Measurements from ENCODE around the gene CDC42BPA. TPM values are rescaled to one million over a fixed set of nuclear protein-coding genes. Genes with fewer than 3 reads are reported as not detected.
"Not testable (repeated sequence)": the region's sequence is repeated elsewhere in the genome, so short reads cannot be mapped to it uniquely, and the experiment has no call there.

Gene CDC42BPA
- total RNA-seq, 8 experiments from 2014 or later = 36.0 to 89.0 (median 67.4) TPM

DNA sequence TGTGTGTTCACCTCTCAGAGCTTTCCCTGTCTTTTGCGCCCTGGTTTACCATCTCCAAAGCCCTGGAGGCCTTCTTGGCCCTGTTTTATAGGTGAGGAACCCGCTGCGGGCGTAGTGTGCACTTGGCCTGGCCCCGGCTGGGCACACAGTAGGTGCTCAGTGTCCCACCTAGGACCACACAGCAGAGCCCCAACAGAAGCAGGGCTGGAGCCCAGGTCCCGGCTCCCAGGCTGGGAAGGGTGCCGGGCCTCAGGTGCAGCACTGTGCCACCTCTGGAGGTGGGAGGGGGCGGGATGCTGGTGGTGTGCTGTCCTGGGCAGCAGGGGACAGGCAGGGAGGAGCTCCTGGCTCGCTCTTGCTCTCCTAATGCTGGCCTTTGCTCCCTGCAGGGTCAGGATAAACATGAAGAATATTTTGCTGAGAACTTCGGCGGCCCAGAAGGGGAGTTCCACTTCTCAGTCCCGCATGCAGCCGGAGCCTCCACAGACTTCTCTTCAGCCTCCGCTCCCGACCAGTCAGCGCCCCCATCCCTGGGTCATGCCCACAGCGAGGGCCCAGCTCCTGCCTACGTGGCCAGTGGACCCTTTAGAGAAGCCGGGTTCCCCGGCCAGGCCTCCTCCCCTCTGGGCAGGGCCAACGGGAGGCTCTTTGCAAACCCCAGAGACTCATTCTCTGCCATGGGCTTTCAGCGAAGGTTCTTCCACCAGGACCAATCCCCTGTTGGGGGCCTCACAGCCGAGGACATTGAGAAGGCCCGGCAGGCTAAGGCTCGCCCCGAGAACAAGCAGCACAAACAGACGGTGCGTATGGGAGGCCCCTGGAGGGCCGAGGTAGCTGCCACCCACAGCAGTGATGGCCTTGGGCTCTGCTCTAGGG is 353.4 kb downstream of the CDC42BPA start:
- Histone ChIP-seq H3K4me3 (no peak overlapping the region), H3K27ac (no peak overlapping the region), H3K4me1 (replicated peaks in 1 of 2) (no peaks in the 10 kb centered on the region)
- 92 to 100% (median 98%) methylated on average over 1 to 13 of the region's 29 CpGs; no CpG with 5 or more reads in 6 of the 10 experiments for WGBS, 10 experiments
- peak in 1 of 8 experiments; percentile 20 for ATAC-seq (replicated peaks in 6 of 8)
- in situ Hi-C loops (cut with MboI; ENCODE audit: low pct_unique_long_range_greater_than_20kb in 2 of 9, low sequenced_read_pairs in 9 of 9, unreplicated experiment in 9 of 9) = no loop called here

DNA sequence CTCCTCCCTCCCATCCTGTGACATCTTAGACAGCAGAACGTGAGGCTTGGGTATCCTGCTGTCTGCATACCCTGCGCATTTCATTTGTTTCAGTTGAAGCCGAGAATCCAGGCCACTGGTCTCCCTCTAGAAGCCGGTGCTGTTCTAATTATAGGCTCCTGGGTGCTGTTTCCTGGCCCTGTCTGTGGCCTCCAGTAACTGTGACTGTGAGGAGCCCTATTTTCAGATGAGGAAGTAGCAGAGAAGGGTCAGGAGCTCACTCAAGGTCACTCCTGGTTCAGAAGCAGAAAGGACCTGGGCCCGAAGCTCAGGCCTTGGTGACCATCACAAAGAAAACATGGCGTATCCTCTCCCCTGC is 354.2 kb downstream of the CDC42BPA start:
- 59 to 100% (median 79%) methylated on average over 1 to 6 of the region's 6 CpGs; no CpG with 5 or more reads in 2 of the 10 experiments for WGBS, 10 experiments
- H3K4me1 ChIP-seq (replicated peaks in 1 of 2) = no peaks in the 10 kb centered on the region
- H3K4me3 ChIP-seq = no peak overlapping the region
- ATAC-seq (replicated peaks in 6 of 8) = no peak
- no peak overlapping the region for H3K27ac ChIP-seq
- in situ Hi-C loops (cut with MboI; ENCODE audit: low pct_unique_long_range_greater_than_20kb in 2 of 9, low sequenced_read_pairs in 9 of 9, unreplicated experiment in 9 of 9) = no loop called here

DNA sequence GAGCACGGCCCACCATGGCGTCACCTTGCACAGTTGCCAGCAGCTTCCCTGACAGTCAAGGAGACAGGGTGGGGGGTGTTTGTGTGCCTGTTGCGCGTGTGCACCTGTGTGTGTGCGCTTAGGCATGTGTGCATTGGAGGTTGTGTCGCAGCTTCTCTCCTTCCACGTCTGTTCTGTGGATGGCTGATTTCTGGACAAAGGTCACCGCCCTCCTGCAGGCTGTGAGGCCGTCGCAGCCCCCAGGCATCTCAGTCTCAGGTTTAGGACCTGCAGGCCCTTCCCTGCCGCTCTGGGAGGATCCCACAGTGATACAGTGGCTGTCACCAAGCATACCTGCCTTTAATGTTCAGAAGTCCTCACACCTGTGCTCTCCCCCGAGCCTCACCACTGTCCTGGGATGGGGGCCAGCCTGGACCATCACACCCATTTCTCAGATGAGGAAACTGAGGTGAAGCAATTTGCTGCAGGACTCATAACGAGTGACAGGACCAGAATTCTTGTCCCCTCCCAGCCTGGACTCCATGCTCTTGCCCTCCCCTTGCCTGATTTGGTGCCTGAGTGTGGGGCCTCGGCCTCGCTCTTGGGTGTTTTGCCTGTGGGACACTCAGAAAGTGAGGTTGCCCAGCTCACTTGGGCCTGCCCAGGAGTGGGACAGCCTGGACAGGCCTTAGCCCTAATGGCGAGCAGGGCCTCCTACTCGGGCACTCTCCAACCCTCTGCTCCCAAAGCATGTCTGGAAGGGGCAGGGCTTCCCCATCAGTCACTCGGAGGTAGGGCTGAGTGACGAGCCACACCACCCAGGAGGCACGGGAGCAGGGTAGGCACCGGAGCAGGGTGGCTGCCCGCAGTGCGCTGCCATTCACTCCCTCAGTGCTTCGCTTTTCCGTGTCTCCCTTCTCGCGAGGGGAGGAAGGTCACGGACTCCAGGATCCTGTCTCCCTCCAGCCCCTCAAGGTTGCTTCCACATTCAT is 355.6 kb downstream of the CDC42BPA start:
- 78 to 95% (median 90%) methylated on average over 2 to 16 of the region's 28 CpGs; no CpG with 5 or more reads in 4 of the 10 experiments for WGBS, 10 experiments
- in situ Hi-C loops (cut with MboI; ENCODE audit: low pct_unique_long_range_greater_than_20kb in 2 of 9, low sequenced_read_pairs in 9 of 9, unreplicated experiment in 9 of 9) = no loop called here
- no peak overlapping the region for H3K4me3 ChIP-seq
- ATAC-seq (replicated peaks in 6 of 8) = peak in 1 of 8 experiments; percentile 27
- no peak overlapping the region for H3K27ac ChIP-seq
- no peaks in the 10 kb centered on the region for H3K4me1 ChIP-seq (replicated peaks in 1 of 2)

DNA sequence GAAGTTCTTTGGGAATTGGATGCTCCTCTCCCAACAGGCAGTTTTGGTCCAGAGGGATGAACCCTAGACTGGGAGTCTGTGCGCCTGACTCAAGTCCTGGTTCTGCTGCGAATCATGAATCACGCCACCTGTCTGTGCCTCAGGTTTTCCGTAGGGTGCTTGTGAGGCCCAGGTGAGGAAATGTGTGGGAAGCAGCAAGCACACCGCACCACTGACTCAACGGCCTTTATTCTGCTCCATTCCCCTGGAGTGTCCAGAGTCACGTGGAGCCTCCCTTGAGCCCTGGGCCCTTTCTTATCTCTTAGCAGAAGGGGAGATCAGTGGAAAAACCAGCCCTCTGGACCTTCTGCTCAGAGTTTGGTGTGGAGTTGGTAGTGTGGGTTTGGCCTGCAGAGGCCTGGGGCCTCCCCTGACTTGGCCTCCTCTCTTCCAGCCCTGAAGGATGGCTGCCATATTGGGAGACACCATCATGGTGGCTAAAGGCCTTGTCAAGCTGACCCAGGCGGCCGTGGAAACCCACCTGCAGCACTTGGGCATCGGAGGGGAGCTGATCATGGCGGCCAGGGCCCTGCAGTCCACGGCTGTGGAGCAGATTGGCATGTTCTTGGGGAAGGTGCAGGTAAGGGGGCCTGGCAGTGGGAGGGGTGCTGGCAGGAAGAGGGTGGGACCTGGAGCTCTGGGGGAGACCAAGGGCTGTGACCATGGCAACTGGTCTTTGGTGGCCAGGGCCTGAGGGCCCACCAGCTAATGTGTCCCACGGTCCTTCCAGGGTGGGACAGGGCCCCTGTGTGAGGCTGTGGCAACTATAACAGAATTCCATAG is 357.1 kb downstream of the CDC42BPA start:
- no peak overlapping the region for H3K27ac ChIP-seq
- in situ Hi-C loops (cut with MboI; ENCODE audit: low pct_unique_long_range_greater_than_20kb in 2 of 9, low sequenced_read_pairs in 9 of 9, unreplicated experiment in 9 of 9) = no loop called here

DNA sequence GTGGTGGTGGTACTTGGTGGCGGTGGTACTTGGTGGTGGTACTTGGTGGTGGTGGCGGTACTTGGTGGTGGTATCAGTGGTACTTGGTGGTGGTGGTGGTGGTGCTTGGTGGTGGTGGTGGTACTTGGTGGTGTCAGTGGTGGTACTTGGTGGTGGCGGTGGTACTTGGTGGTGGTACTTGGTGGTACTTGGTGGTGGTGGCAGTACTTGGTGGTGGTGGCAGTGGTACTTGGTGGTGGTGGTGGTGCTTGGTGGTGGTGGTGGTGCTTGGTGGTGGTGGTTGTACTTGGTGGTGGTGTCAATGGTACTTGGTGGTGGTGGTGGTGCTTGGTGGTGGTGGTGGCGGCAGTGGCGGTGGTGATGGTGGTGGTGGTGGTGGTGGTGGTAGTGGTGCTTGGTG is 358.0 kb downstream of the CDC42BPA start:
- ATAC-seq (replicated peaks in 6 of 8) = no peak
- in situ Hi-C loops (cut with MboI; ENCODE audit: low pct_unique_long_range_greater_than_20kb in 2 of 9, low sequenced_read_pairs in 9 of 9, unreplicated experiment in 9 of 9) = no loop called here
- no peak overlapping the region for H3K4me3 ChIP-seq
- no peaks in the 10 kb centered on the region for H3K4me1 ChIP-seq (replicated peaks in 1 of 2)
- no peak overlapping the region for H3K27ac ChIP-seq
- 75% methylated on average over 2 of the region's 5 CpGs; no CpG with 5 or more reads in 9 of the 10 experiments for WGBS, 10 experiments

More for the DNA sequence above, 357.1 kb downstream of the CDC42BPA start:
- no peak overlapping the region for H3K4me3 ChIP-seq
- no peaks in the 10 kb centered on the region for H3K4me1 ChIP-seq (replicated peaks in 1 of 2)
- 70 to 100% (median 95%) methylated on average over 1 to 13 of the region's 13 CpGs; no CpG with 5 or more reads in 3 of the 10 experiments for WGBS, 10 experiments
- ATAC-seq (replicated peaks in 6 of 8) = no peak

DNA sequence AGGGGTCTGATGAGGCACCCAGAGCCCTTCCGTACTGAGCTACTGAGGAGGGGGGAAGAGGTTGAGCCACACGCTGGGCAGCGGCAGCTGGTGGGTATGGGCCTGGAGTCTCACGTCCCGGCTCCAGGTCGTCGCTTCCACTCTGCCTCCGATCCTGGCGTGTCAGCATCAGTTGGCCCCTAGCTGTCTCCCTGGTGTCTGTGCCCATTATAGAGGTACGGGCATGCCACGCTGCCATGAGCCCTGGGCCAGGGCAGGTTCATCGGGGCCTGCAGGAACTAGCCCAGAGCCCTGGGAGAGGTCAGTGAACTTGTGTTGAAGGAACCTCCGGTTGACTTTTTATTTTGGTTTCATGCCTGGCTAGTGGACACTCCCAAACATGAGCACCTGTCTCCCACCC is 360.0 kb downstream of the CDC42BPA start:
- H3K4me1 ChIP-seq (replicated peaks in 1 of 2) = no peaks in the 10 kb centered on the region
- H3K4me3 ChIP-seq = no peak overlapping the region
- H3K27ac ChIP-seq = no peak overlapping the region
- 40 to 100% (median 96%) methylated on average over 1 to 12 of the region's 13 CpGs; no CpG with 5 or more reads in 5 of the 10 experiments for whole genome bisulfite sequencing, 10 experiments
- ATAC-seq (replicated peaks in 6 of 8) = no peak
- in situ Hi-C loops (cut with MboI; ENCODE audit: low pct_unique_long_range_greater_than_20kb in 2 of 9, low sequenced_read_pairs in 9 of 9, unreplicated experiment in 9 of 9) = no loop called here

DNA sequence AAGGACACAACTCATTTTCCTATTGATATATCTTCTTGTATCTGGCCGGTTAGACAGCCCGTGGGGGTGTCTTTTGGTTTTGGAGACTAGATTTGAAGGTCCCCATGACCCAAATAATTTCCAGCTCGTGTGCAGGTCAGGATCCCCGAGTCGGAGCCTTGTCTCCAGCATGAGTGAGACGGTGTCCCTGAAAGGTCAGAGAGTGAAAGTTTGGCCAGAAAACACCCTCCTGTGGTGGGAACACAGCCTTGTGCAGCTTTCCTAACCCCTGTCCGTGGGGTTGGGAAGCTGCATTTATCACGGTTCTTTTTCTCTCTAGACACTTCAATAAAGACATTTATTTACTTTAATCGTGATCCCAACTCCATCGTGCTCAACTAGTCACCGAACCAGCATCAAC is 360.6 kb downstream of the CDC42BPA start:
- H3K27ac ChIP-seq = no peak overlapping the region
- no peak for ATAC-seq (replicated peaks in 6 of 8)
- in situ Hi-C loops (cut with MboI; ENCODE audit: low pct_unique_long_range_greater_than_20kb in 2 of 9, low sequenced_read_pairs in 9 of 9, unreplicated experiment in 9 of 9) = no loop called here
- H3K4me1 ChIP-seq (replicated peaks in 1 of 2) = no peaks in the 10 kb centered on the region
- no peak overlapping the region for H3K4me3 ChIP-seq
- WGBS, 10 experiments = 60 to 93% (median 90%) methylated on average over 1 to 11 of the region's 11 CpGs; no CpG with 5 or more reads in 1 of the 10 experiments

DNA sequence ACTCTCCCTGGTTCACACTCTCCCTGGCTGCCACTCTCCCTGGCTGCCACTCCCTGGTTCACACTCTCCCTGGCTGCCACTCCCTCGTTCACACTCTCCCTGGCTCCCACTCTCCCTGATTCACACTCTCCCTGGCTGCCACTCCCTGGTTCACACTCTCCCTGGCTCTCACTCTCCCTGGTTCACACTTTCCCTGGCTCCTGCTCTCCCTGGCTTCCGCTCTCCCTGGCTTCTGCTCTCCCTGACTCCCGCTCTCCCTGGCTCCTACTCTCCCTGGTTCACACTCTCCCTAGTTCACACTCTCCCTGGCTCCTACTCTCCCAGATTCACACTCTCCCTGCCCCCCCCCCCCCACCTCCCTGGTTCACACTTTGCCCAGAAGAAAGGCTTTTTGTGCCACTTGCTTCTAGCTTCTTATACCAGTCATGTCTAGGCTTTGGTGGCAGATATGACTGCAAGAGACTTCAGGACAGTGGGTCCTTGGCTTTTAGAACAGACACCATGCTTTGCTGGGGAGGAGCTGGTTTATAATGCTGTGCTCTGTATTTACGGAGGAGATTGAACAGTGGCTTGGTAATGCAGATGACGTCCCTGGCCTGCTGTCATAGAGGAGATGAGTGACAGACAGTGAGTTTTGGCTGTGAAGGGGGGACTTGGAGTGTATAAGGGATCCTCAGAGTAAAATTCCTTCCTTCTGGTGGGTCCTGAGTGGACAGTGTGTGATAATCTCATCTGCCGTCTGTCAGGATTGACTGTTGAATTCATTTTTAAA is 361.2 kb downstream of the CDC42BPA start:
- in situ Hi-C loops (cut with MboI; ENCODE audit: low pct_unique_long_range_greater_than_20kb in 2 of 9, low sequenced_read_pairs in 9 of 9, unreplicated experiment in 9 of 9) = no loop called here
- Histone ChIP-seq H3K4me3 (no peak overlapping the region), H3K27ac (no peak overlapping the region), H3K4me1 (replicated peaks in 1 of 2) (no peaks in the 10 kb centered on the region)
- 40 to 100% (median 77%) methylated on average over 1 to 6 of the region's 6 CpGs; no CpG with 5 or more reads in 2 of the 10 experiments for WGBS, 10 experiments
- ATAC-seq (replicated peaks in 6 of 8) = no peak

DNA sequence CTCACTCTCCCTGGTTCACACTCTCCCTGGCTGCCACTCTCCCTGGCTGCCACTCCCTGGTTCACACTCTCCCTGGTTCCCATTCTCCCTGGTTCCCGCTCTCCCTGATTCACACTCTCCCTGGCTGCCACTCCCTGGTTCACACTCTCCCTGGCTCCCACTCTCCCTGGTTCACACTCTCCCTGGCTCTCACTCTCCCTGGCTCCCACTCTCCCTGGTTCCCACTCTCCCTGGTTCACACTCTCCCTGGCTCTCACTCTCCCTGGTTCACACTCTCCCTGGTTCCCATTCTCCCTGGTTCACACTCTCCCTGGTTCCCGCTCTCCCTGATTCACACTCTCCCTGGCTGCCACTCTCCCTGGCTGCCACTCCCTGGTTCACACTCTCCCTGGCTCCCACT is 362.4 kb downstream of the CDC42BPA start:
- ATAC-seq (replicated peaks in 6 of 8) = not testable (repeated sequence)

DNA sequence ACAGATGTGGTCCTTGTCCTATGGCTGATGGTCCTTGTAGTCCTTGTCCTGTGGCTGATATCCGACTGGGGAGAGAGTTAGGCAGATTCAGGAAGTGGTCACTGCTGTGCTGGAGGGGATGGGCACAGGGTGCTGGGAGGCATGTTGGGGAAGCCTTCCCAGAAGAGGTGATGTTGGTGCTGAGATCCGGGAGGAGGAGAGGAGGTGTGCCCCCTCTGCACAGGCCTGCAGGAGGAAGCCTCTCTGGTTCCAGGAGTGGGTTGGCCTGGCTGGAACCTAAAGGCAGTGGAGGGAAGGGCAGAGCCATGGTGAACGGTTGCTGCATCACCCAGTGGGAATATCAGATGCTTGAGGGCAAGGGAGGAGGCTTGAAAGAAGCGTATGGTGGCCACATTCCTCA is 363.5 kb downstream of the CDC42BPA start:
- Histone ChIP-seq H3K27ac (no peak overlapping the region), H3K4me1 (replicated peaks in 1 of 2) (no peaks in the 10 kb centered on the region), H3K4me3 (no peak overlapping the region)
- WGBS, 10 experiments = 20 to 89% (median 83%) methylated on average over 1 to 4 of the region's 4 CpGs; no CpG with 5 or more reads in 5 of the 10 experiments
- in situ Hi-C loops (cut with MboI; ENCODE audit: low pct_unique_long_range_greater_than_20kb in 2 of 9, low sequenced_read_pairs in 9 of 9, unreplicated experiment in 9 of 9) = no loop called here
- ATAC-seq (replicated peaks in 6 of 8) = peak in 1 of 8 experiments; percentile 45

More for the DNA sequence above, 362.4 kb downstream of the CDC42BPA start:
- H3K27ac ChIP-seq; H3K4me3 ChIP-seq; H3K4me1 ChIP-seq (replicated peaks in 1 of 2); in situ Hi-C loops (cut with MboI; ENCODE audit: low pct_unique_long_range_greater_than_20kb in 2 of 9, low sequenced_read_pairs in 9 of 9, unreplicated experiment in 9 of 9): not testable (repeated sequence)
- WGBS, 10 experiments = 63 to 100% (median 100%) methylated on average over 1 of the region's 2 CpGs; no CpG with 5 or more reads in 7 of the 10 experiments

DNA sequence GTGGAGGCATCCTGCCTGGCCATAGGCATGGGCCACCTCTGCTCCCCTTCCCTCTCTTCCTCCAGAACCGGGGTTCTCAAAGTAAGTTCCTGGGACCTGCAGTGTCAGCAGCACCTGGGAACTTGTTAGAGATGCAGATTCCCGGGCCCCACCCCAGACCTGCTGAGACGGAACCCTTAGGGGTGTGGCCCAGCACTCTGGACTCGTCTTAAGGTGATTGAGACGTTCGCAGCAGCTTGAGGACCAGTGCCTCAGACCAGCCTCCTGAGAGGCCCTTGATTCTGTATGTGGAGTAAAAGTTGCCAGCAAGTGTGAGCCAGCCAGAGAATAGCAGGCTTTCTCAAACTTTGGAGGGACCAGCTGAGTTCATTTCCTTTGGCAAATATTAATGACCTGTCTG is 364.0 kb downstream of the CDC42BPA start:
- Histone ChIP-seq H3K4me1 (replicated peaks in 1 of 2) (no peaks in the 10 kb centered on the region), H3K4me3 (no peak overlapping the region), H3K27ac (no peak overlapping the region)
- in situ Hi-C loops (cut with MboI; ENCODE audit: low pct_unique_long_range_greater_than_20kb in 2 of 9, low sequenced_read_pairs in 9 of 9, unreplicated experiment in 9 of 9) = no loop called here
- no peak for ATAC-seq (replicated peaks in 6 of 8)
- WGBS, 10 experiments = 100% methylated on average over 1 to 3 of the region's 6 CpGs; no CpG with 5 or more reads in 6 of the 10 experiments
